ENCODE data around the gene LHPP.

DNA sequence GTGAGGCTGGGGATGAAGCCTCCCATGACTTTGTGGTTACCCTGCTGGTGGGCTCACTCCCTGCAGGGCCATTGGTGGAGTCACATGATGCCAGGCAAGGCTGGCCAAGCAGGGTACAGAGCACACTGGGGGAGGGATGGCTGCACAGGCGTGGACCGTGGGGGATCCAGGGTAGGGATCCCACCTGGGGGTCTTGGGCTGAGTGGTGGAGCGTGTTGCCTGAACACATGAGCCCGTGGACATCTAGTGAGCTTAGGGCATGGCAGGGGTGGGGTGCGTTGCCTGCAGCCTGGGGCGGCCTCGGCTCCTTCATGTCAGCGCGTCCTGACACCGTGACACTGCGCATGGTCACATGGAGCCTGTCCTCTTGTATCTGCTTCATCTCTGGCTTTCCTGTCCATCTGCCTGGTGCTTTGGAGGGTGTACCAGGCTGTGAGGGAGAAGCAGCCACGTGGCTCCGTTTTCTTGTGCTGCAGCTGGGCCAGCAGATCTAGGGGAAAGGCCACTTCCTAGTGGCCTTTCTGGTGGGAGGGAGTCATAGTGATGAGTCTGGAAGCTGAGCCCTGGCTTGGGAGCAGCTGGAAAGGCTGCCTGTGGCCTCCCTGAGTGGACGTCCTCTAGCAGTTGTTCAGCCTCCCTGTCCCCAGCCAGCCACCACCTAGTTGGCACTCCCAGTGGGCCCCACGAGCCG lies 96.2 kb downstream of the LHPP start:
- no peak for TF ChIP-seq CTCF (IDR thresholded peaks at IDR 0.05)
- TF ChIP-seq POLR2A (IDR thresholded peaks at IDR 0.05): no peak
